CD4-positive, alpha-beta T cell (primary cell): ENCODE measurements around the gene TANGO2. TPM values are rescaled to one million over a fixed set of nuclear protein-coding genes. Genes with fewer than 3 reads are reported as not detected.

ENCODE experiments used
- ATAC-seq: fragments of 200-7000 bp; cut with Tn5 transposase; one replicate; pipeline ENCODE4 v1.10.0; 2022; ENCODE audit warnings: mild to moderate bottlenecking; ENCODE audit not compliant: poor library complexity
- CTCF ChIA-PET: fragments of 350-600 bp; sonication (Branson Sonifier 250); formaldehyde crosslinking; loops from one replicate; lab custom pipeline; 2021; ENCODE audit warnings: antibody characterized with exemption, inconsistent platforms; lab: Charles Lee
- POLR2A ChIA-PET: fragments of 350-600 bp; sonication (Branson Sonifier 250); formaldehyde crosslinking; loops from one replicate; lab custom pipeline; 2021; ENCODE audit warnings: antibody characterized with exemption, inconsistent platforms; lab: Charles Lee
- DNase-seq, 14 experiments: peaks; one replicate each; pipeline ENCODE4 v3.0.0-alpha.2; 2013 to 2020; ENCODE audit warnings: mixed read lengths in 2 of 14
- H3K27ac ChIP-seq, 2 donors: one replicate each; pipeline versions ENCODE4 v1.5.1 to v1.7.0; 2013; ENCODE audit warnings: low read length in 2 of 2, low read depth in 1 of 2, mild to moderate bottlenecking in 1 of 2
- H3K27me3 ChIP-seq, 2 experiments: 1 replicate in 1 of 2; 2 replicates in 1 of 2; pipeline versions ENCODE4 v1.6.1 to v1.7.0; 2013; ENCODE audit warnings: low read length in 2 of 2, control low read depth in 1 of 2, mild to moderate bottlenecking in 1 of 2, moderate library complexity in 1 of 2; ENCODE audit not compliant: insufficient read depth in 2 of 2, control insufficient read depth in 1 of 2
- H3K36me3 ChIP-seq: one replicate; pipeline ENCODE4 v1.6.1; 2013; ENCODE audit warnings: low read length, control low read depth; ENCODE audit not compliant: insufficient read depth
- H3K4me1 ChIP-seq: one replicate; pipeline ENCODE4 v1.6.1; 2013; ENCODE audit warnings: low read length, control low read depth; ENCODE audit not compliant: insufficient read depth
- H3K4me3 ChIP-seq: one replicate; pipeline ENCODE4 v1.5.1; 2013; ENCODE audit warnings: mild to moderate bottlenecking, low read length, moderate library complexity
- H3K9me3 ChIP-seq, 2 experiments: 1 replicate in 1 of 2; 2 replicates in 1 of 2; pipeline versions ENCODE4 v1.6.1 to v1.7.0; 2013; ENCODE audit warnings: low read length in 2 of 2, mild to moderate bottlenecking in 2 of 2, control low read depth in 1 of 2, moderate library complexity in 1 of 2; ENCODE audit not compliant: control insufficient read depth in 1 of 2, insufficient read depth in 1 of 2
- H3K27ac Mint-ChIP-seq: one replicate; pipeline ENCODE4 v1.8.0; 2020; ENCODE audit warnings: mixed read lengths
- H3K27me3 Mint-ChIP-seq: one replicate; pipeline ENCODE4 v1.8.0; 2021; ENCODE audit warnings: mixed read lengths
- H3K36me3 Mint-ChIP-seq: one replicate; pipeline ENCODE4 v1.8.0; 2021; ENCODE audit warnings: low read depth, mixed read lengths
- H3K4me1 Mint-ChIP-seq: one replicate; pipeline ENCODE4 v1.8.0; 2021; ENCODE audit warnings: low read depth, mixed read lengths
- H3K4me3 Mint-ChIP-seq: one replicate; pipeline ENCODE4 v1.8.0; 2020; ENCODE audit warnings: mild to moderate bottlenecking, mixed read lengths
- H3K9me3 Mint-ChIP-seq: one replicate; pipeline ENCODE4 v1.8.0; 2020; ENCODE audit warnings: mixed read lengths
- CTCF ChIP-seq: fragments of 200-600 bp; IDR thresholded peaks from one replicate; pipeline ENCODE4 v1.8.0; 2022; ENCODE audit warnings: antibody characterized with exemption, mild to moderate bottlenecking
- intact Hi-C, 2 experiments: fragments of 100-400 bp; cut with DNase I in 1 of 2; cut with micrococcal nuclease in 1 of 2; formaldehyde crosslinking; loops; one replicate each; pipeline versions ENCODE4 v1.15.1 to v1.9.0; 2023 to 2025; cut with DNase I, micrococcal nuclease
- total RNA-seq, 174 experiments: library from RNA in 2 of 174; stranded (reverse) in 2 of 174; gene quantifications; one replicate each; pipeline ENCODE4 v1.2.3 and lab custom pipeline; 2021 to 2026

TANGO2 gene
- total RNA-seq, 2 experiments from 2014 or later: 10.3 to 10.5 TPM

DNA sequence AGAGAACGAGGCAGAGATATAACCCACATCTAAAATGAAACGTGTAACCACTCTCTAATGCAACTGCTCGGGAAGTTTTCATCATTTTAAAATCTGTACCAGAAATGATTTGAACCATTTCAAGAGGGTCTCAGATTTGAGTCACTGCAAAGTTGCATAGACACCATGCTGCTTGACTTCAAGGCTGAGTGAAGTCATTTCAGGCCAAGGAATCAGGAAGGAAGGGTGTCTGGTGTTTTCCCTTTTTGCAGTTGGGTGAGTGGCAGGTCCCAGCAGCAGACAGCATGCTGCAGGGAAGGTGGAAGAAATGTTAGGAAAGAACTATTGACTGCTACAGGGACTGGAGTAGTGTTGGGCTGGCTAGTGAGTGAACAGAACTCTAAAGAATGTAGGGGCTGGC, 16.5 kb downstream of the TANGO2 start:
- Mint-ChIP-seq H3K27ac (no peak overlapping the region), H3K9me3 (no peaks in the 10 kb centered on the region), H3K27me3 (no peaks in the 10 kb centered on the region), H3K4me1 (peaks cover 17% of the 10 kb centered on the region), H3K4me3 (no peak overlapping the region), H3K36me3 (peaks cover 42% of the 10 kb centered on the region)
- no peak overlapping the region for H3K27ac ChIP-seq
- ChIA-PET CTCF (no interaction called here), POLR2A (no interaction called here)
- no peak for DNase-seq
- no peak for TF ChIP-seq CTCF
- intact Hi-C loops: no loop called here
- no peak overlapping the region for H3K4me3 ChIP-seq
- no peaks in the 10 kb centered on the region for H3K9me3 ChIP-seq
- no peaks in the 10 kb centered on the region for H3K27me3 ChIP-seq
- peaks cover 35% of the 10 kb centered on the region for H3K36me3 ChIP-seq
- H3K4me1 ChIP-seq: peaks cover 17% of the 10 kb centered on the region
- ATAC-seq: no peak

GRCh38 chr22:20038574-20038973, 17.7 kb downstream of the TANGO2 start:
- peaks cover 17% of the 10 kb centered on the region for H3K4me1 Mint-ChIP-seq
- no peaks in the 10 kb centered on the region for H3K9me3 ChIP-seq
- no peak overlapping the region for H3K27ac ChIP-seq
- no peak for DNase-seq
- no peaks in the 10 kb centered on the region for H3K27me3 ChIP-seq
- peaks cover 44% of the 10 kb centered on the region for H3K36me3 ChIP-seq
- no peak overlapping the region for H3K27ac Mint-ChIP-seq
- H3K4me1 ChIP-seq: peaks cover 10% of the 10 kb centered on the region
- no peaks in the 10 kb centered on the region for H3K27me3 Mint-ChIP-seq
- ChIA-PET CTCF (no interaction called here), POLR2A (no interaction called here)
- ATAC-seq: no peak
- no peak overlapping the region for H3K4me3 Mint-ChIP-seq
- TF ChIP-seq CTCF: no peak
- H3K36me3 Mint-ChIP-seq: peaks cover 43% of the 10 kb centered on the region
- no peaks in the 10 kb centered on the region for H3K9me3 Mint-ChIP-seq
- no peak overlapping the region for H3K4me3 ChIP-seq
- intact Hi-C loops: no loop called here

DNA sequence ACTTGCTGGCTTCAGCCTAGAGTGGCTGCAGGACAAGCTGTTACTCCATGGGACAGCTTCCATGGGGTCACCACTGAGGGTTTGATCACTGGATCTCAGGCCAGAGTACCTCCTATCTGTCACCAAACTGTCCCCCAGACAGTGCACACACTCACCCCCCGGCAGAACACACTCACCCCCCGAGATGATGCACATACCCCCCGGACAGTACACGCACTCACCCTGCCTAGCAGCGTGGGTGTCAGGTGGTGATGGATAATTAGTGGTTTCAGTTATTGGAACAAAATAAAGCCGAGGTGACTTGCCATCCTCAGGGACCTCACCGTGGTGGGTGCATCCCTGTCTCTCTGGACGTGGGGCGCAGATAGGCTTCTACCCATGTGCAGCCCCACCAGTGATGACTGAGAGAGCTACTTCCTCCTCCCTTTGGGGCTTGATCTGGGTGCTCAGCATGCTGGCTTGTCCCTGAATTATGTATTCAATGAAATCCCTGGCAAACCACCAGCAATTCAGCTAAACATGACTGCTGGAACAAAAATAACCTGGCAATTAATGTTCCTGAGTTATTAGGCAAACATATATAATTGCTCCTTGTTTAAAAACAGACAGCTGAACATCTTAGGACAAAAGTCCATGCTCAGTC, 18.9 kb downstream of the TANGO2 start:
- POLR2A ChIA-PET: interaction anchor here (0.6 kb wide), 1 partner anchor 66 kb away, joined by 3 read pairs; no protein-coding TSS in a partner anchor
- Histone ChIP-seq H3K4me1 (peaks cover 9% of the 10 kb centered on the region), H3K36me3 (peaks cover 54% of the 10 kb centered on the region), H3K9me3 (no peaks in the 10 kb centered on the region), H3K4me3 (no peak overlapping the region), H3K27ac (no peak overlapping the region), H3K27me3 (no peaks in the 10 kb centered on the region)
- Mint-ChIP-seq H3K27me3 (no peaks in the 10 kb centered on the region), H3K4me3 (no peak overlapping the region), H3K27ac (no peak overlapping the region), H3K4me1 (peaks cover 9% of the 10 kb centered on the region), H3K9me3 (no peaks in the 10 kb centered on the region), H3K36me3 (peaks cover 53% of the 10 kb centered on the region)
- intact Hi-C loops: no loop called here
- no peak for ATAC-seq
- no peak for DNase-seq
- CTCF ChIA-PET: no interaction called here
- TF ChIP-seq CTCF: no peak
